CD14-positive monocyte (primary cell): ENCODE results near the gene TMEM45A. TPM values are rescaled to one million over a fixed set of nuclear protein-coding genes. Genes with fewer than 3 reads are reported as not detected.

Experiments
- DNase-seq, 3 donors: peaks; one replicate each; pipeline ENCODE4 v3.0.0-alpha.2; 2011 to 2022
- H2AFZ ChIP-seq: 2 replicates; pipeline ENCODE4 v1.6.0; 2012; ENCODE audit warnings: mild to moderate bottlenecking, low read depth, low read length, inconsistent platforms; ENCODE audit not compliant: insufficient read depth, poor library complexity, severe bottlenecking
- H3K27ac ChIP-seq, 2 donors: 1 replicate in 1 of 2; 2 replicates in 1 of 2; pipeline ENCODE4 v1.5.1; 2012 to 2013; ENCODE audit warnings: low read length in 2 of 2, control low read depth in 1 of 2, inconsistent platforms in 1 of 2, low read depth in 1 of 2, mild to moderate bottlenecking in 1 of 2
- H3K27me3 ChIP-seq, 2 donors: one replicate each; pipeline versions ENCODE4 v1.6.0 to v1.6.1; 2011 to 2013; ENCODE audit warnings: low read length in 2 of 2; ENCODE audit not compliant: control insufficient read depth in 2 of 2, insufficient read depth in 2 of 2
- H3K36me3 ChIP-seq, 2 donors: replicated peaks in 1 of 2; 1 replicate in 1 of 2; 2 replicates in 1 of 2; pipeline versions ENCODE4 v1.5.1 to v1.6.1; 2012 to 2013; ENCODE audit warnings: low read length in 2 of 2, control low read depth in 1 of 2, inconsistent platforms in 1 of 2, mild to moderate bottlenecking in 1 of 2; ENCODE audit not compliant: insufficient read depth in 2 of 2, control insufficient read depth in 1 of 2
- H3K4me1 ChIP-seq, 2 donors: 1 replicate in 1 of 2; 2 replicates in 1 of 2; pipeline versions ENCODE4 v1.5.1 to v1.6.1; 2012 to 2013; ENCODE audit warnings: low read length in 2 of 2, control low read depth in 1 of 2, inconsistent platforms in 1 of 2, mild to moderate bottlenecking in 1 of 2, moderate library complexity in 1 of 2; ENCODE audit not compliant: insufficient read depth in 2 of 2, control insufficient read depth in 1 of 2
- H3K4me2 ChIP-seq: replicated peaks from 2 replicates; pipeline ENCODE3; 2012; ENCODE audit warnings: low read length, moderate library complexity, mild to moderate bottlenecking; ENCODE audit not compliant: poor library complexity, severe bottlenecking; ENCODE audit errors: extremely low read depth
- H3K4me3 ChIP-seq, 3 experiments: fragments of 200-600 bp in 1 of 3; sonication (generic) in 1 of 3; replicated peaks in 1 of 3; 1 replicate in 2 of 3; 2 replicates in 1 of 3; pipeline ENCODE4 v1.5.1; 2011 to 2013; ENCODE audit warnings: low read length in 3 of 3, mild to moderate bottlenecking in 3 of 3, control low read depth in 2 of 3, low read depth in 2 of 3, inconsistent platforms in 1 of 3, moderate library complexity in 1 of 3
- H3K79me2 ChIP-seq: 2 replicates; pipeline ENCODE4 v1.6.0; 2012; ENCODE audit warnings: mild to moderate bottlenecking, control low read depth, inconsistent platforms, low read length, moderate library complexity; ENCODE audit not compliant: insufficient read depth
- H3K9ac ChIP-seq: 2 replicates; pipeline ENCODE4 v1.6.0; 2017; ENCODE audit warnings: low read length, mild to moderate bottlenecking; ENCODE audit not compliant: insufficient read depth, poor library complexity, severe bottlenecking
- H3K9me3 ChIP-seq, 2 donors: replicated peaks in 1 of 2; 1 replicate in 1 of 2; 2 replicates in 1 of 2; pipeline versions ENCODE4 v1.5.1 to v1.6.1; 2012 to 2013; ENCODE audit warnings: low read length in 2 of 2, control low read depth in 1 of 2; ENCODE audit not compliant: control insufficient read depth in 1 of 2, insufficient read depth in 1 of 2
- H4K20me1 ChIP-seq: 2 replicates; pipeline ENCODE4 v1.6.0; 2012; ENCODE audit warnings: mild to moderate bottlenecking, low read length, control low read depth, moderate library complexity; ENCODE audit not compliant: insufficient read depth
- H3K27ac Mint-ChIP-seq, 7 donors: one replicate each; pipeline ENCODE4 v1.8.0; 2020; ENCODE audit warnings: mild to moderate bottlenecking in 7 of 7, mixed read lengths in 7 of 7, moderate library complexity in 6 of 7, inconsistent platforms in 2 of 7
- H3K27me3 Mint-ChIP-seq, 3 donors: one replicate each; pipeline ENCODE4 v1.8.0; 2021 to 2022; ENCODE audit warnings: low read depth in 3 of 3, mild to moderate bottlenecking in 3 of 3, mixed read lengths in 3 of 3, moderate library complexity in 3 of 3, inconsistent platforms in 1 of 3
- H3K36me3 Mint-ChIP-seq, 2 donors: one replicate each; pipeline ENCODE4 v1.8.0; 2020; ENCODE audit warnings: mixed read lengths in 2 of 2, inconsistent platforms in 1 of 2, mild to moderate bottlenecking in 1 of 2
- H3K4me1 Mint-ChIP-seq: one replicate; pipeline ENCODE4 v1.8.0; 2020; ENCODE audit warnings: mild to moderate bottlenecking, mixed read lengths
- H3K4me3 Mint-ChIP-seq, 2 donors: one replicate each; pipeline ENCODE4 v1.8.0; 2020; ENCODE audit warnings: mild to moderate bottlenecking in 2 of 2, mixed read lengths in 2 of 2, moderate library complexity in 1 of 2
- H3K9me3 Mint-ChIP-seq, 7 donors: one replicate each; pipeline ENCODE4 v1.8.0; 2020 to 2022; ENCODE audit warnings: mixed read lengths in 7 of 7, mild to moderate bottlenecking in 6 of 7, moderate library complexity in 6 of 7, inconsistent platforms in 2 of 7
- WGBS: methylation state at CpG from one replicate; pipeline ENCODE4 v1.1.5; 2013; ENCODE audit warnings: missing lambda C conversion rate; ENCODE audit not compliant: insufficient coverage; 5-methylcytosine and 5-hydroxymethylcytosine counted together
- intact Hi-C, 2 donors: fragments of 100-400 bp; cut with micrococcal nuclease; formaldehyde crosslinking; loops; one replicate each; pipeline versions ENCODE4 v1.15.0 to v1.15.1; 2023
- polyA plus RNA-seq, 3 donors: library from polyadenylated mRNA; depleted of rRNA in 1 of 3; unstranded in 2 of 3; stranded (reverse) in 1 of 3; fragments of 300-500 nt in 2 of 3; fragments of >200 nt in 1 of 3; fragmentation: Illumina TruSeq in 2 of 3; gene quantifications; 1 replicate in 2 of 3; 2 replicates in 1 of 3; pipeline ENCODE4 v1.2.3, GENCODE V29; 2012 to 2021
- TF ChIP-seq, protein P1 (sequence below): fragments of 200-600 bp; IDR thresholded peaks from one replicate; pipeline ENCODE4 v1.8.0; 2022; ENCODE audit warnings: antibody characterized with exemption, mild to moderate bottlenecking

TMEM45A gene
- polyA plus RNA-seq, 3 donors = 0.03 to 1.5 (median 0.97) TPM

DNA sequence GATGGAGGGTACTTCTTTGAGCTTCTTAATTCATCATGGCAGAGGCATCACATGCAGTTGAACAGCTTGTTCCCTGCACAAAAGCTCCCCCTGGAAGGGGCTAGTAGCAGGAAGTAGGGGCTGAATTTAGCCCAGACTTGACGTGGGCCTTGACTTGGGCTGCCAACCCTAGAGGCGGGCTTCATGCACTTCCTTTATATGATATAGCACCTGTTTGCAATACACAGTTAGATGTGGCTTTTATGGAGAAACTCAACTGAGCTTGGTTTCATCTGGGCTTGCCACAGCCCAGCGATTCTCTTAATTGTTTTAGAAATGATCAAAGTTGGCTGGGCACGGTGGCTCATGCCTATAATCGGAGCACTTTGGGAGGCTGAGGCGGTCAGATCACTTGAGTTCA, 83.3 kb downstream of the TMEM45A start:
- no peaks in the 10 kb centered on the region for H4K20me1 ChIP-seq
- no peak overlapping the region for H3K4me3 ChIP-seq
- H3K4me1 ChIP-seq = no peaks in the 10 kb centered on the region
- H3K27me3 Mint-ChIP-seq = peaks cover 0 to 4% (median 0%) of the 10 kb centered on the region in 3 donors
- H3K4me3 Mint-ChIP-seq = no peak overlapping the region
- no peak overlapping the region for H3K27ac ChIP-seq
- no peaks in the 10 kb centered on the region for H3K4me1 Mint-ChIP-seq
- peaks cover 0 to 5% (median 0%) of the 10 kb centered on the region in 7 donors for H3K9me3 Mint-ChIP-seq
- H3K27ac Mint-ChIP-seq = no peak overlapping the region
- no peak for DNase-seq
- H3K27me3 ChIP-seq = no peaks in the 10 kb centered on the region
- no peaks in the 10 kb centered on the region for H3K36me3 ChIP-seq
- intact Hi-C loops = no loop called here
- no peaks in the 10 kb centered on the region for H3K9me3 ChIP-seq
- TF ChIP-seq, protein P1, sequence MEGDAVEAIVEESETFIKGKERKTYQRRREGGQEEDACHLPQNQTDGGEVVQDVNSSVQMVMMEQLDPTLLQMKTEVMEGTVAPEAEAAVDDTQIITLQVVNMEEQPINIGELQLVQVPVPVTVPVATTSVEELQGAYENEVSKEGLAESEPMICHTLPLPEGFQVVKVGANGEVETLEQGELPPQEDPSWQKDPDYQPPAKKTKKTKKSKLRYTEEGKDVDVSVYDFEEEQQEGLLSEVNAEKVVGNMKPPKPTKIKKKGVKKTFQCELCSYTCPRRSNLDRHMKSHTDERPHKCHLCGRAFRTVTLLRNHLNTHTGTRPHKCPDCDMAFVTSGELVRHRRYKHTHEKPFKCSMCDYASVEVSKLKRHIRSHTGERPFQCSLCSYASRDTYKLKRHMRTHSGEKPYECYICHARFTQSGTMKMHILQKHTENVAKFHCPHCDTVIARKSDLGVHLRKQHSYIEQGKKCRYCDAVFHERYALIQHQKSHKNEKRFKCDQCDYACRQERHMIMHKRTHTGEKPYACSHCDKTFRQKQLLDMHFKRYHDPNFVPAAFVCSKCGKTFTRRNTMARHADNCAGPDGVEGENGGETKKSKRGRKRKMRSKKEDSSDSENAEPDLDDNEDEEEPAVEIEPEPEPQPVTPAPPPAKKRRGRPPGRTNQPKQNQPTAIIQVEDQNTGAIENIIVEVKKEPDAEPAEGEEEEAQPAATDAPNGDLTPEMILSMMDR = no peak
- H3K79me2 ChIP-seq = no peaks in the 10 kb centered on the region
- peaks cover 9 to 12% of the 10 kb centered on the region in 2 donors for H3K36me3 Mint-ChIP-seq
- no peak overlapping the region for H2AFZ ChIP-seq
- 100% methylated on average over 1 of the region's 6 CpGs for WGBS
- H3K9ac ChIP-seq = no peak overlapping the region
- H3K4me2 ChIP-seq = no peak overlapping the region

DNA sequence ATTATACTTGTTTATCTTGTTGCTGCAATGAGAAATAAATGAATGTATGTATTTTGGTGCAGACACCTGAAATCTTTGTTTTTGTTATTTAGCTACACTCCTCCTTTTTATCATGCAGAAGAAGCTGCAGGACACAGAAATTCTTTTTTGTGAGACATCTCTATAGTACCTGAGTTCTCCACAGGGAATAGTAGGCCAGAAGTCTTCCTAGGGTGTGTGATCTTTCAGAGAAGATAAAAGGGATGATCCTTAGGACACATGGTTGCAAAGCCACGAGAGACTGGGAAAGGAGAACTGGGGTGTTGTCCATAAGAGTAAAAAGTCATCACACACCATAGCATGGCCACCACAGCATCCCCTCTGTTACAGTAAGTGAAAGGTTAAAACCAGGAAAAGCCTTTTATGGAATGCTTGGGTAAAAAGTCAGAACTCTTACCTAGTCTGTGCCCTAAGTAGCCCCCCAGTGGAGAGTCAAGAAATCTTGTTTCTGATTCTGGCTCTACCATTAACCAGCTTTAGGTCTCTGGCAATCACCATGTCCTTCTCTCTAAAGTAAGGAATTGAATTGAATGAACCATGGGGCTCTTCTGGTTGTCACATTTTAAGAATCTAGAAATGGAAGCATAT, 85.1 kb downstream of the TMEM45A start:
- no peaks in the 10 kb centered on the region for H4K20me1 ChIP-seq
- H3K27me3 Mint-ChIP-seq = peaks cover 0 to 4% (median 0%) of the 10 kb centered on the region in 3 donors
- no peaks in the 10 kb centered on the region for H3K4me1 ChIP-seq
- DNase-seq = no peak
- H3K36me3 Mint-ChIP-seq = peaks cover 6 to 11% of the 10 kb centered on the region in 2 donors
- no peaks in the 10 kb centered on the region for H3K79me2 ChIP-seq
- no peak overlapping the region for H3K4me3 ChIP-seq
- no peak overlapping the region for H2AFZ ChIP-seq
- WGBS = no CpG with 5 or more reads among the region's 1 CpG
- H3K4me3 Mint-ChIP-seq = no peak overlapping the region
- TF ChIP-seq, protein P1 = no peak
- H3K27ac Mint-ChIP-seq = no peak overlapping the region
- H3K9ac ChIP-seq = no peak overlapping the region
- H3K9me3 ChIP-seq = no peaks in the 10 kb centered on the region
- H3K9me3 Mint-ChIP-seq = peaks cover 0 to 5% (median 0%) of the 10 kb centered on the region in 7 donors
- H3K4me2 ChIP-seq = no peak overlapping the region
- H3K27me3 ChIP-seq = no peaks in the 10 kb centered on the region
- no peaks in the 10 kb centered on the region for H3K36me3 ChIP-seq
- no peak overlapping the region for H3K27ac ChIP-seq
- H3K4me1 Mint-ChIP-seq = no peaks in the 10 kb centered on the region
- intact Hi-C loops = no loop called here
